Measurements from ENCODE around the gene SLC2A6.

- no peak for TF ChIP-seq POLR2A (IDR thresholded peaks at IDR 0.05)
- TF ChIP-seq, protein P1, sequence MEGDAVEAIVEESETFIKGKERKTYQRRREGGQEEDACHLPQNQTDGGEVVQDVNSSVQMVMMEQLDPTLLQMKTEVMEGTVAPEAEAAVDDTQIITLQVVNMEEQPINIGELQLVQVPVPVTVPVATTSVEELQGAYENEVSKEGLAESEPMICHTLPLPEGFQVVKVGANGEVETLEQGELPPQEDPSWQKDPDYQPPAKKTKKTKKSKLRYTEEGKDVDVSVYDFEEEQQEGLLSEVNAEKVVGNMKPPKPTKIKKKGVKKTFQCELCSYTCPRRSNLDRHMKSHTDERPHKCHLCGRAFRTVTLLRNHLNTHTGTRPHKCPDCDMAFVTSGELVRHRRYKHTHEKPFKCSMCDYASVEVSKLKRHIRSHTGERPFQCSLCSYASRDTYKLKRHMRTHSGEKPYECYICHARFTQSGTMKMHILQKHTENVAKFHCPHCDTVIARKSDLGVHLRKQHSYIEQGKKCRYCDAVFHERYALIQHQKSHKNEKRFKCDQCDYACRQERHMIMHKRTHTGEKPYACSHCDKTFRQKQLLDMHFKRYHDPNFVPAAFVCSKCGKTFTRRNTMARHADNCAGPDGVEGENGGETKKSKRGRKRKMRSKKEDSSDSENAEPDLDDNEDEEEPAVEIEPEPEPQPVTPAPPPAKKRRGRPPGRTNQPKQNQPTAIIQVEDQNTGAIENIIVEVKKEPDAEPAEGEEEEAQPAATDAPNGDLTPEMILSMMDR (IDR thresholded peaks at IDR 0.05), result no peak
- no peak for TF ChIP-seq POLR2AphosphoS5 (IDR thresholded peaks at IDR 0.05)
These were observed 53.8 kb downstream of the SLC2A6 start for GRCh38 chr9:133425049-133425632.
